ENCODE measurements around the gene TXNDC17.

GRCh38 chr17:6610011-6610410, 30.8 kb upstream of the TXNDC17 start:
- TF ChIP-seq POLR2A (IDR thresholded peaks at IDR 0.05) (no peak), CTCF (IDR thresholded peaks at IDR 0.05) (no peak)

Measured in tibial nerve (tissue), 3 donors.